GM18867 (cell line): ENCODE results near the gene SPATA32.

Experiments
- ATAC-seq: cut with Tn5 transposase; IDR thresholded peaks from one replicate; pipeline ENCODE4 v1.9.1; 2021; ENCODE audit warnings: mild to moderate bottlenecking, moderate library complexity; ENCODE audit not compliant: unreplicated experiment

Gene SPATA32

GRCh38 chr17:45294506-45294905 lies 32.6 kb upstream of the SPATA32 start:
- ATAC-seq, result no peak

DNA sequence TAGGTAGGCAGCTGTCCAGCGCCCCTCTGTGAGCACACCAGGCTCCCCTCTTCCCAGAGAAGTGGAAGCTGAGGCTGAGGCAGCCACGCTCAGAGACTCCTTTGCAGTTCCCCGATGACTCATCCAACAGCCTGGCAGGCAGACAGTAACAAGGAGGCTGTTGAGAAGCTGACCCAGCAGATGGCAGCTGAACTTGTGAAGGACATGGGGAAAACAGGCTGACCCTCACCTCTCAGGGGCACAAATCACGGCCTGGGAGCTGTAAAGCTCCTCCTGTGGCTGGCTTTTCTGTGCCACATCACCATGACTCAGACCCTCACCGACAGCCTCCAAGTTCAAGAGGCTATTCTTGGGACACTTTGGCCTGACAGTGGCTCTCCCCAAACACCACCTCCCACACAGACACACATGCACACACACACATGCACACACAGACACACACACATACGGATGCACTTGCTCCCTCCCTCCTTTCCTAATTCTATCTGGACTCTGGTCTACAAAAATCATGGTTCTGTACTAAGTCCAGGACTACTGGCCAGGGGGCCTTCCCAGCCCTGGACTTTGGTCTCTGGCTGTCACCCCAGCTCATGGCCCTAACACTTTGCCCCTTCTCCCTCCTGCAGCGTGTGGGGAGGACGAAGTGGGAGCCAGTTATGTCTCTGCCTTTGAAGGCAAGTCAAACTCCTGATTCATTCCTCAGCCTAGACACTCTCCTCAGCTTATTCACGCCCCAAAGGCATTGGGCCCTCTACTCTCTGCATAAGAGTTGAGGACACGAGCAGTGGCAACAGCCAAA lies 31.7 kb upstream of the SPATA32 start:
- no peak for ATAC-seq

- ATAC-seq, result no peak
Measured at GRCh38 chr17:45292696-45293412, 31.0 kb upstream of the SPATA32 start.

DNA sequence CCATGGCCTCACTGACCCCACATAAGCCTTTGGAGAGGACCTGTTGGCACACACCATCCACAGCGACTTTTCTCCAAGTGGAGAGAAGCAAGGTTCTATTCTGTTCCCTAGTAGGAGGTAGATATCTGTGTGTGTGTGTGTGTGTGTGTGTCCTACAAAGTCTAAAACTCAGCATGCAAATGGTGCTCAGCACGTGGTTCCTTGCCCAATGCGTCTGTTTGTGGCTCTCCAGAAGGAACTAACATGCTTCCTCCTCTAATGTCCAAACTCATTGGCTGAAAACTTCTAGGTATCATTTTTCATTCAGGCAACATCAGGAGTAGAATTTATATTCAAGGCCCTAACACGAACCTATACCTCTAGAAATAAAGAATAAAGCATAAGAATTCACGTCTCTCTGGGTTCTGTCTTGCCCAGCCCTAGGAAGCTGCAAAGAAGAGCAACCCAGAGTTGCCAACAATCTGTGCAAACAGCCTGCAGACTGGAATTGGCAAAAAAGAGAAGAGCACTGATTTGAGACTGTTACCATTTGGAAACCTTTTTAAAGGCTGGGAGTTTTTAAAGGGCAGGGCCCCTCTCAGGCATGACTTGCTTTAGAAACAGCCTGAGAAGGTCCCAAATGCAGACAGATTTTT lies 29.4 kb upstream of the SPATA32 start:
- ATAC-seq, result no peak

- ATAC-seq, result no peak
Measured at GRCh38 chr17:45290269-45290765, 28.4 kb upstream of the SPATA32 start.

GRCh38 chr17:45289301-45290268 lies 27.7 kb upstream of the SPATA32 start:
- ATAC-seq, result no peak

- no peak for ATAC-seq
Measured at GRCh38 chr17:45288825-45289224, 26.9 kb upstream of the SPATA32 start.

DNA sequence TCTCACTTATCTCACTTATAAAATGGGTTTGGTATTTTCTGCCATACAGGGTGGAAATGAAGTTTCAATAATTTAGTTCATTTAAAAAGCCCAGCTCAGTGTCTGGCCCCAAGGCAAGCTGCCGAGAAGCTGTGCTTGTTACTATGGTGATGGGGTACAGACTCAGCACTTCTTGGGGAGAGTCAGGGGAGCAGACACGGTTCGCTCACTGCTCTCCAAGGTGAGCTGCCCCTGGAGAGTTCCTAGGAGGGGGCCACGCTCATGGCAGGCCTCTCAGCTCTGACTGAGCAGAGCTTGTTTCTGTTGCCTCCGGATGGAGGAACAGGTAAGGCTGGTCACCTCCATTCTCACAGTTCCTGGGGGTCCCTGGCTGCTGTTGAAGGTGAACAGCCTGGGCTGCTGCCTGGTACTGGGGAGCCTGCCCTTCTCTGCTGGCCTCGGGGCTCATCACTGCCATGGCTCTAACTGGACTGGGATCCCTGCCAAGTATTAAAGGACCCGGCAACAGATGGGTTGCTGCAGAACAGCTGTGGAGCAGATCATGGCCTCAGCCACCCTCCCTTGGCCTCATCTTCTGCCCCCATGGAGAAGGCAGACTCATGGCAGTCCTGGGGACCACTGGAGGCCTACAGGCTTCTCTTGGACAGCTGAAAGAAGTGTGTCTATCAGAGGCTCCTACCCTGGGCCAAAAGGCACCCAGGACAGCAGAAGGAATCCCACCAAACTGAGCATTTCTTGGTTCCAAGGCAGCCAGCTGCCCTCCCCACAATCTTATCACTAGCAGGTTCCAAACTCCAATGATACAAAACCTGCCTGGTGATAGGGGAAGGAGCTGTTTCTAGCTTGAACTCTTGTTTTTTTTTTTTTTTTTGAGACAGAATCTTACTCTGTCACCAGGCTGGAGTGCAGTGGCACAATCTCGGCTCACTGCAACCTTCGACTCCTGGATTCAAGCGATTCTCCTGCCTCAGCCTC lies 25.9 kb upstream of the SPATA32 start:
- no peak for ATAC-seq

GRCh38 chr17:45286286-45286685 lies 24.4 kb upstream of the SPATA32 start:
- no peak for ATAC-seq

DNA sequence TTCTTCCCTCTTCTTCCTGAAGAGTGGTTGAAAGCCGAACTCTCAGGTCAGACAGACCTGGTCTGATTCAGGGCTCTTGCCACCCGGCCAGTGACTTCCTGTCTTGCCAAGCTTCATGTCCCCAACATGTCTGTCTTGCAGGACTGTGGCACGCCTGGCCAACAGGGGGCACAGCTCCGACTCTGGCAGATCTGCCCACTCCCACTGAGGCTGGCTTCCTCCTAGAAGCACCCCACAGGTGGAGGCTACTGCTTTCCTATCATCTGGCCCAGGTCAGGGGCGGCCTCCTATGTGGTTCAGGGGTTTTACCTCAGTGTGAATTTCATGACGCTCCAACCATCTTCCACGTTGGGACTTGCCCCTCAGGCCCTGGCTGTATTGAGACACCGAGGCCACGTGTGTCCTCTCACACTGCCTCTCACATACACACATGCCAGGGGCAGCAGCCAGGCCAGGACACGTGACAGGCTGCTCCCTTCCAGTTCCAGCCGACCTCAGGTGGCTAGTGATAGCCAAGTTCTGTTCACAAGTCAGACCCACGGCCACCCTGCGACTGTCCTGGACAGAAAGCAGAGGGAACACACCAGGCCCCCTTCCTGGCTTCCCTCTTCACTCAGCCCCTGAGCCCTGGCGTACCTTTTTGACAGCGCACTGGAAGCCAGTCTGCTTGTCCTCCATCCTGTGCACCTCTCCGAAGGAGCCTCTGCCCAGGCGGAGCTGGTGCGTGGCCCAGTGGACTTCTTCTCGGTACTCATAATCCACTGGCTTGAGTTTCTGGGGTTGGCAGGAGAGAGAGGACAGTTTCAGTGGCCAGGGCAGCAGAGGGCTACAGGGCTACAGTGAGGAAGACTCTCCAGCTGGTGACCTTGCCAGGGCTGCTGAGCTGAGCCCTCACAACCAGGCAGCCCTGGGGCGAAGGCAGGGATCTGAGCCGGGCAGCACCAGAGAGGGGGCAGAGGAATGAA lies 22.6 kb upstream of the SPATA32 start:
- ATAC-seq, result no peak

DNA sequence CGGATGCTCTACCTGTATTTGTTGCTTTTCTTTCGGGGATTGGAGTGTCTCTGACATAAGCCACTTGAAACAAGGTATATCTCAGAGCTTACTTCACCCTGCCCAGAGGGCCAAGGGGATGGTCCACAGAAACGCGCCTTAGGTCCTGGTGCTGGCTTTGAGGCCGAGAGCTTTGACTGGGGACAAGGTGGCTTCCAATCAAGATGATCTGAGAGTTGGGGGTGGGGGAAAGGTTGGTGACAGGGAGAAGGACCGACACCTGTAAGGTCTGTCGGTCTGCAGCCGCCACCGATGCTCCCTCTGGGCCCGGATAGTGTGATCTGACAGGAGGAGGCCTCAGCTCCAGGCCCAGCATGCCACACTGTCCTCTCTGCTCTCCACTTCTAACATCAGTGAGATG lies 21.8 kb upstream of the SPATA32 start:
- ATAC-seq, result no peak

- no peak for ATAC-seq
Measured at GRCh38 chr17:45282683-45283644, 21.1 kb upstream of the SPATA32 start.

- ATAC-seq, result no peak
Measured at GRCh38 chr17:45279898-45280297, 18.0 kb upstream of the SPATA32 start.

DNA sequence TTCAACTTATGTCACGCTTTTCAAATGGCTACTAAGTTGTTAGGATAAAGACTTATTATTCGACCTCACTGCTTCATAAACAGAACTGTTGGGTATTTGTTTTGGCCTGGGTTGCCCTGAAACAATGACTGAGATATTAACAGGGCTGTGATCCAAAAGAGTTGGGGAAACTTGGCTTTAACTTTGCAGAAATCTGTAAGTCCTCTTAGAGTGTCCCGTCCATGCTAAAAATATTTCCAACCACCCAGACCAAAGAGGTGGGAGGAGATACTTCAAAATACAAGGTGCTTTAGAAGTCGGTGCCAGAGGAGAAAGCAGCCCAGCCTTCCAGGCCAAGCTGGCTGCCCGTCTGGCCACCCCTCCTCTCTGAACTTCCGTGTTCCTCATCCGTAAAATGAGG lies 16.1 kb upstream of the SPATA32 start:
- no peak for ATAC-seq

DNA sequence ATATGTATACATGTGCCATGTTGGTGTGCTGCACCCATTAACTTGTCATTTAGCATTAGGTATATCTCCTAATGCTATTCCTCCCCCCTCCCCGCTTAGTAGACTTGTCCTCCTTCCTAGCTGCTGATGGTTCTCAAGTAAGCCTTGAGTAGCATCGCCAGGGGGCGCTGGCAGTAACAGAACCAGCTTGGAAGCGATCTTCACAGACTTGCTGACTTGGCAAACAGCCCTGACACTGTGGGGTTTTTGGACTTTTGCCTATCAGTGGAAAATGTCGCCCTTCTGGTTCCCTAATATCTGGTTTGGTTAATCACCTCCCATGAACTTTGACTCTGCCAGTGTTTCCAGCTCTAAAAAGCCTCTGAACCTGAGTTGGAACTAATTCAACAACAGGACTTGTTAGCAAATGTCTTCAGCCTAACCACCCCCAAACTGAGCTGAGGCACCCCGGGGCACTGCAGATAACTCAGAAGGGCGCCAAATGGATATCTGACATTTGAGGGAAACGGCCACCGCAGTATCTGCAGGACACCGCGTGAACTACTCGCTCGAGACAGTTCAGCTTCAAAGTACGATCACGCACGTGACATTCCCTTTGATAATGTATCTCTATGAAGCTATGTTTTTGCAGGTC lies 15.4 kb upstream of the SPATA32 start:
- peak; percentile 53 for ATAC-seq

GRCh38 chr17:45276031-45276430 lies 14.1 kb upstream of the SPATA32 start:
- ATAC-seq, result no peak

- no peak for ATAC-seq
Measured at GRCh38 chr17:45274033-45274432, 12.1 kb upstream of the SPATA32 start.
